ENCODE data around the gene MAX. TPM values are rescaled to one million over a fixed set of nuclear protein-coding genes. Genes with fewer than 3 reads are reported as not detected.

MAX gene
- total and polyA plus RNA-seq, 8 donors: 21.4 to 64.9 (median 50.7) TPM

- Histone ChIP-seq H3K4me3 (peak overlapping the region in 1 of 4 donors; percentile 21), H3K27ac (peak overlapping the region in 4 of 5 donors; percentile 5 to 63 (median 36)), H3K36me3 (peaks cover 0 to 60% (median 39%) of the 10 kb centered on the region in 4 donors), H3K9me3 (no peaks in the 10 kb centered on the region), H3K4me1 (peaks cover 36 to 57% (median 46%) of the 10 kb centered on the region in 4 donors), H3K27me3 (no peaks in the 10 kb centered on the region)
- intact Hi-C loops (cut with DNase I; ENCODE audit: low total_unique reads): no loop called here
- TF ChIP-seq EP300 (IDR thresholded peaks at IDR 0.05): no peak
- no peak for TF ChIP-seq POLR2AphosphoS5 (IDR thresholded peaks at IDR 0.05)
- TF ChIP-seq CTCF (IDR thresholded peaks at IDR 0.05): no peak
- no peak for TF ChIP-seq POLR2A (IDR thresholded peaks at IDR 0.05)
- DNase-seq: no peak
- 69 to 82% (median 81%) methylated on average over 5 of the region's 5 CpGs for WGBS, 5 donors
These were observed 32.4 kb downstream of the MAX start for GRCh38 chr14:65069874-65070413.

- peaks cover 8 to 15% (median 13%) of the 10 kb centered on the region in 4 donors for H3K4me1 ChIP-seq
- no peak overlapping the region for H3K4me3 ChIP-seq
- intact Hi-C loops (cut with DNase I; ENCODE audit: low total_unique reads): no loop called here
- no peaks in the 10 kb centered on the region for H3K27me3 ChIP-seq
- WGBS, 5 donors: 80 to 94% (median 86%) methylated on average over 7 of the region's 7 CpGs
- H3K27ac ChIP-seq: no peak overlapping the region
- H3K36me3 ChIP-seq: peaks cover 30 to 89% (median 78%) of the 10 kb centered on the region in 4 donors
- no peaks in the 10 kb centered on the region for H3K9me3 ChIP-seq
- DNase-seq: peak in 1 of 2 donors; percentile 79
- TF ChIP-seq CTCF (IDR thresholded peaks at IDR 0.05) (no peak), POLR2A (IDR thresholded peaks at IDR 0.05) (no peak), POLR2AphosphoS5 (IDR thresholded peaks at IDR 0.05) (no peak), EP300 (IDR thresholded peaks at IDR 0.05) (no peak)
These were observed 36.6 kb downstream of the MAX start for GRCh38 chr14:65065719-65066118.

GRCh38 chr14:65062096-65063075 lies 39.9 kb downstream of the MAX start:
- no peaks in the 10 kb centered on the region for H3K9me3 ChIP-seq
- H3K4me3 ChIP-seq: no peak overlapping the region
- DNase-seq: no peak
- intact Hi-C loops (cut with DNase I; ENCODE audit: low total_unique reads): no loop called here
- H3K36me3 ChIP-seq: peaks cover 30 to 77% (median 66%) of the 10 kb centered on the region in 4 donors
- no peaks in the 10 kb centered on the region for H3K4me1 ChIP-seq
- TF ChIP-seq CTCF (IDR thresholded peaks at IDR 0.05): no peak
- no peak for TF ChIP-seq POLR2A (IDR thresholded peaks at IDR 0.05)
- no peak for TF ChIP-seq EP300 (IDR thresholded peaks at IDR 0.05)
- no peak for TF ChIP-seq POLR2AphosphoS5 (IDR thresholded peaks at IDR 0.05)
- H3K27ac ChIP-seq: no peak overlapping the region
- 92 to 95% (median 94%) methylated on average over 15 to 16 of the region's 16 CpGs for WGBS, 5 donors
- H3K27me3 ChIP-seq: no peaks in the 10 kb centered on the region

- H3K27me3 ChIP-seq: no peaks in the 10 kb centered on the region
- peaks cover 19 to 84% (median 71%) of the 10 kb centered on the region in 4 donors for H3K36me3 ChIP-seq
- H3K9me3 ChIP-seq: no peaks in the 10 kb centered on the region
- H3K4me1 ChIP-seq: no peaks in the 10 kb centered on the region
- H3K27ac ChIP-seq: no peak overlapping the region
- intact Hi-C loops (cut with DNase I; ENCODE audit: low total_unique reads): no loop called here
- TF ChIP-seq POLR2A (IDR thresholded peaks at IDR 0.05) (no peak), CTCF (IDR thresholded peaks at IDR 0.05) (no peak), POLR2AphosphoS5 (IDR thresholded peaks at IDR 0.05) (no peak), EP300 (IDR thresholded peaks at IDR 0.05) (no peak)
- no peak overlapping the region for H3K4me3 ChIP-seq
- DNase-seq: no peak
These were observed 44.6 kb downstream of the MAX start for GRCh38 chr14:65057695-65058094.

Data from stomach (tissue), 9 donors.